ENCODE measurements around the gene RNF11.

The RNF11 gene

DNA sequence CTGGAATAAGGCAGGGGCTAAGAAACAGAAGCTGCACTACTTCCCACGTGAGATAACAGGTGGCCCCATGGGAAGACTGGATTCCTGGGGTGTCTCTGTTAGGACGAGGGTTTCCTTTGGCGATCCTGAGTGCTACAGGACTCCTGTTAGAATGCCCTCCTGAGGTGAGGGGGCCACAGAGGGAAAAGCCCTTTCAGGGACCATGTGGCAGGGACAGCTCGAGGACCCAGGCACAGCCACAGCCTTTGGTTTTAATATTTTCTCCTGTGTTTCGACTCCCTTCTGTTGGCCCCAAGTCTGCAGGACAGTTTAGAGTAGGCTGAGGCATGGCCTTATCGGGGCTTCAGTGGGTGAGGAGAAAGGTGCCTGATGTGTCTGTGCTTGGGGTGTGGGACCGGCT, 81.7 kb downstream of the RNF11 start:
- DNase-seq: no peak

DNA sequence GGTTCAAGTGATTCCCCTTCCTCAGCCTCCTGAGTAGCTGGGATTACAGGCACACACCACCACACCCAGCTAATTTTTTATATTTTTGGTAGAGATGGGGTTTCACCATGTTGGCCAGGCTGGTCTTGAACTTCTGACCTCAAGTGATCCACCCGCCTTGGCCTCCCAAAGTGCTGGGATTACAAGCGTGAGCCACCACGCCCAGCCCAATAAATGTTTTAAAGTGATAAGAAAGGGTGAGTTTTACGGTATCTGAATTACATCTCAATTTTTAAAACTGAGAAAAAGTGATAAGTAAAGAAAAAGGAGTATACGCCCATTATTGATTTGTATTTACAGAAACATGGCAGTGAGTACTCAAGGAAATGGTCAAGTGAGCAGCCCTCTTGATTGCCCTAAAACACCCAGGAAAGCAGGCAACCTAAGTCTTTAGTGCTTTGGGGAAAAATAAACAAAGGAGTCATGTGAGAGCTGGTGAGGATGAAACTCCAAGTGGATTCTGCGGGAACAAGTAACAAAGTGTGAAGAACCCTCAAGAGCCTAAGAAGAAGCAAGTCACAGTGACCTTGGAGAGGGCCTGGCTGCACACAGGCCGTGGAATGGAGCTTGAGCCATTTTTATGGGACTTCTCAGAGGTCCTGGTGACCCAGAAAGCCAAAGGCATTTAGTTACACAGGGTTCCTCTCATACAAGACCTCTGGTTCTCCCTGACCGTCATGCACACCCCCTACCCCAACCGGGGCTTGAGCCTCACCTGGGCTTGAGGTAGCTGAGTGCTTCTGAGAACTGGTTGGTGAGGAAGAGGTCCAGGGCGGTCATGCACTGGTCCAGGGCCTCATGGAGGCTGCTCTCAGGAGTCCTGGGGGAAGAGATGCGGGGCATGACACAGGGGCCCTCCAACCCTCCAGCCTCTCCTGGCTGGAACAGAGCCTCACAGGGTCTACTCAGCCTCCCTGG, 85.2 kb downstream of the RNF11 start:
- DNase-seq: no peak

DNA sequence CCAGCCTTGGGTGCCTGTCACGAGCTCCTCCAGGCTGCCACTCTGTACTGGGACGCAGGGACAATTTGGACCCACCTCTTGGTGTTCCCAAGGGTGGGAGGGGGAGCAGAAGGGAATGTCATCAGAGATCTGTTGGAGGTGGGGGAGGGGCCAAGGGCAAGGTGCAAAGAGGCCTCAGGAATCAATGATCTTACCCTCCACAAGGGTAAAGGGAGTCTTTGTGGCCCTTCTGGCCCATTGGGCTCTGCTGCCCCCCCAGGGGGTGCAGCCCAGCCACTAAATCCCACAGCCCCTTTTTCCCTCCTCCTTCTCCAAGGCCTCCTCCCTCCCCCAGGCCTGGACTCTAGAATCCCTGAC, 85.8 kb downstream of the RNF11 start:
- no peak for DNase-seq

DNA sequence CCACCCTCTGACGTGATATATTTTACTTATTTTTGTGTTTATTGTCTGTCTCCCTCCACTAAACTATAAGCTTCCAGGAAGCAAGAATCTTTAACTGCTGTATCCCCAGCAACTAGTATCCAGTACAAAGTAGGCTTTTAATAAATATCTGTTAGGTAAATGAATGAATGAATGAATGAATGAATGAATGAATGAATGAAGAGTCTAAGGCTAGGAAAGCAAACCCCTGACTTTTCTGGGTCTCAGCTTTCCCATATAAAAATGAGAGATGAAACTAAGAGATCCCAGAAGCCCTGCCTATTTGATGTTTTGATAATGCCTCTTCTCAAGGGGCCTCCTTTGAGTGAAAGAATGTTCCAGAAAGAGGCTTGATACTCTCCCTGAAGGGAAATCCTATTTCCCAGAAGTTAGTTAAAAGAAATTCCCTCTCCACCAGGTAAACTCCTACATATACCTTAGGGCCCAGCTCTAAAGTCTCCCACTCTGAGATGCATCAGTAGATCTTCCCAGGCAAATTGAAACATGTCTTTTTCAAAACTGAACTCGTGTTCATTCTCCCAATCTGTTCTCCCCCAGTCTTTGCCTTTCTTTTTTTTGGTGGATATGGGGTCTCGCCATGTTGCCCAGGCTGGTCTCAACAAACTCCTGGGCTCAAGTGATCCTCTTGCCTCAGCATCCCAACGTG, 86.5 kb downstream of the RNF11 start:
- DNase-seq: no peak

All from NCI-H1417 treated with DMSO at 0.1 percent for 48 hours (cell line).